Fibroblast of pulmonary artery (primary cell): ENCODE data around the gene EIF4A2.

ENCODE experiments used
- DNase-seq: peaks from one replicate; pipeline ENCODE4 v3.0.0-alpha.2; 2010; ENCODE audit warnings: low read depth
- H3K4me3 ChIP-seq: replicated peaks from 2 replicates; pipeline ENCODE4 v1.5.1; 2011; ENCODE audit warnings: low read depth, mild to moderate bottlenecking, control low read depth, low read length, moderate library complexity
- TF ChIP-seq, protein P1 (sequence below): IDR thresholded peaks from 2 replicates; pipeline ENCODE4 v1.5.1; 2011; ENCODE audit warnings: mild to moderate bottlenecking, control low read depth, low read length, inconsistent platforms; ENCODE audit errors: missing control alignments

Gene EIF4A2

DNA sequence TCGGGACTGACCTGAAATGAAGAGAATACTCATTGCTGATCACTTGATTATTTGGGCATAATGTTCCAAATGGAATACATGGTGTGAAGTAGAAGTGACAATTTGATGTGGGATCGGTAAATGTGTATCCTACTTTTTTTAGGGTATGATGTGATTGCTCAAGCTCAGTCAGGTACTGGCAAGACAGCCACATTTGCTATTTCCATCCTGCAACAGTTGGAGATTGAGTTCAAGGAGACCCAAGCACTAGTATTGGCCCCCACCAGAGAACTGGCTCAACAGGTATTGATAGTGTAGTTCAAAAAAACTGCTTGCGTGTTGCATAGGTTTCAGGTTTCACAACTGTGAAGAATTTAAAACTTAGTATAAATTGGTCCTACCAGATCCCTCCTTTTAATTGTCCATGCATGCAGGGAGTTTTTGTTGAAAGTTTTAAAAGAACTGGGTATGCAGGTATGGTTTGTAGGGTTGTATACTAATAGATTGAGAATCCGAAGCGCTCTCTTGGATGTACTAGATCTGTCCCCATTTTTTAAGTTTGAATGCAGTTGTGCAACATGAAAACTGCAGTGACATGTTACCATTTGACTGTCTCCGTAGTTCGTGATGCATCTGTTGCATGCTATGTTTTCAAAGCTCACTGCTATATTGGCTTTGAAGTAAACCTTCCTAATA, 1.6 kb downstream of the EIF4A2 start:
- H3K4me3 ChIP-seq = peak overlapping the region; percentile 99
- no peak for DNase-seq
- TF ChIP-seq, protein P1, sequence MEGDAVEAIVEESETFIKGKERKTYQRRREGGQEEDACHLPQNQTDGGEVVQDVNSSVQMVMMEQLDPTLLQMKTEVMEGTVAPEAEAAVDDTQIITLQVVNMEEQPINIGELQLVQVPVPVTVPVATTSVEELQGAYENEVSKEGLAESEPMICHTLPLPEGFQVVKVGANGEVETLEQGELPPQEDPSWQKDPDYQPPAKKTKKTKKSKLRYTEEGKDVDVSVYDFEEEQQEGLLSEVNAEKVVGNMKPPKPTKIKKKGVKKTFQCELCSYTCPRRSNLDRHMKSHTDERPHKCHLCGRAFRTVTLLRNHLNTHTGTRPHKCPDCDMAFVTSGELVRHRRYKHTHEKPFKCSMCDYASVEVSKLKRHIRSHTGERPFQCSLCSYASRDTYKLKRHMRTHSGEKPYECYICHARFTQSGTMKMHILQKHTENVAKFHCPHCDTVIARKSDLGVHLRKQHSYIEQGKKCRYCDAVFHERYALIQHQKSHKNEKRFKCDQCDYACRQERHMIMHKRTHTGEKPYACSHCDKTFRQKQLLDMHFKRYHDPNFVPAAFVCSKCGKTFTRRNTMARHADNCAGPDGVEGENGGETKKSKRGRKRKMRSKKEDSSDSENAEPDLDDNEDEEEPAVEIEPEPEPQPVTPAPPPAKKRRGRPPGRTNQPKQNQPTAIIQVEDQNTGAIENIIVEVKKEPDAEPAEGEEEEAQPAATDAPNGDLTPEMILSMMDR = no peak

DNA sequence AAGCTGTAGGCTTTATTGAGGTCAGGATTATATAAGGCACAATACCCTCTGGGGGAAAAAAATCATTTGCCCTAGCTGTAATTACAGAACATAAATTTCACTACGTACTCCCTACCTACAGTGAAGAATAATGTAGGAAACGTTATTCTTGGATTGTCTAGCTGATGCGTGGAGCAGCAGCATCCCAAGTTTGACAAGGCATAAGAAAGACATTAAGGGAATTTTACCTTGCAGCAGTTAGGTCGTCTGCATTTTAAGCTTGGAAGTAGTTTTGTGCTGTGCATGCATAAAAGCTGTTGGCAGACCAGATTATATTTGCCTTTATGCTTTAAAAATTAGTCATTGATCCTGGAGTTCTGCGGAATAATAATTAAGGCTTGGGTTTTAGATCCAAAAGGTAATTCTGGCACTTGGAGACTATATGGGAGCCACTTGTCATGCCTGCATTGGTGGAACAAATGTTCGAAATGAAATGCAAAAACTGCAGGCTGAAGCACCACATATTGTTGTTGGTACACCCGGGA, 2.2 kb downstream of the EIF4A2 start:
- DNase-seq = peak; percentile 3
- TF ChIP-seq, protein P1 = no peak
- peak overlapping the region; percentile 99 for H3K4me3 ChIP-seq

DNA sequence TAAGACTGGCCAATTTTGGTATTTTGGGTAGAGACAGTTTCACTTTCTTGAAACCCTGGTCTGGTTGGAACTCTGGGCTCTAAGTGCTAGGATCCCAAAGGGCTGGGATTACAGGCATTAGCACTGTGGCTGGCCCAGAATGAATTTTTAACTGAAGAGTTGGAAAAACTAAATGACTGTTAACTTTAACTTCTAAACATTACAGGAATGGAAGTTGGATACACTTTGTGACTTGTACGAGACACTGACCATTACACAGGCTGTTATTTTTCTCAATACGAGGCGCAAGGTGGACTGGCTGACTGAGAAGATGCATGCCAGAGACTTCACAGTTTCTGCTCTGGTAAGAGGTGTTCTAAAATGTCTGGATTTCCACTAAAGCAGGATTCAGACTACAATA, 3.5 kb downstream of the EIF4A2 start:
- no peak for DNase-seq
- peak overlapping the region; percentile 99 for H3K4me3 ChIP-seq
- TF ChIP-seq, protein P1 = no peak

DNA sequence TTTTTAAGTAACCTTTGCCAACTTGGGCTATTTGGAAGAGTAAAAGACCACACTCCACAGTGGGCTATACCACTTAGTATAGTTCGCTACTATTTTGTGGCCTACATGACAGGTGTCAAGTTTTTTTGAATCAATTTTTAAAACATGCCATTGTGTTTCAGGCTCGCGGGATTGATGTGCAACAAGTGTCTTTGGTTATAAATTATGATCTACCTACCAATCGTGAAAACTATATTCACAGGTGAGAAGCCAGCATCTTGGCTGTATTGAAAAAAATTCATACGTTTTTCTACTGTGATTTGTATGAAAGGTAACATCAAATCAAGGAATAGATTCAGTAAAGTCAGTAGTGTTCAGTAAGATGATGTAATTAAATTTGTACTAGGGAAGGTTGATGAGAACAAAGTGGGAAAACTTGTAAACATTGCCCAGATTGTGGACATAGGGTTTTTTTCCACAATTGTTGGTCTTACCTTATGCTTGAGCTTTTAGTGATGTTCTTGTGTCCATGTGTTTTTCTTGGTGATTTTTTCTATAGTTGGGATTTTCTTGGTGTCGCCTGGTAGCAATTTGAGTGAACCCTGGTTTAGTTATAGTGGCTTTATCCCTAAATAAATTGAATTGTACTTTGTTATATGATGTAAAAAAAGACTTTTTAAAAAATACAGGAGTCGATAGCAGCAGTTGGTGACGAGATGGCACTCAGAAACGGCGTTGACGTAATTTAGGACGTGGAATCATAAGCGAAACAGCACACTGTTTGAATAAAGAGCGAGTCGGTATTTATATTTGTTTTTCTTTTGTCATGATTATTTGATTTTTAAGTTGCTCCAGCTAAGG, 4.5 kb downstream of the EIF4A2 start:
- peak; percentile 8 for DNase-seq
- TF ChIP-seq, protein P1 = no peak
- no peak overlapping the region for H3K4me3 ChIP-seq

DNA sequence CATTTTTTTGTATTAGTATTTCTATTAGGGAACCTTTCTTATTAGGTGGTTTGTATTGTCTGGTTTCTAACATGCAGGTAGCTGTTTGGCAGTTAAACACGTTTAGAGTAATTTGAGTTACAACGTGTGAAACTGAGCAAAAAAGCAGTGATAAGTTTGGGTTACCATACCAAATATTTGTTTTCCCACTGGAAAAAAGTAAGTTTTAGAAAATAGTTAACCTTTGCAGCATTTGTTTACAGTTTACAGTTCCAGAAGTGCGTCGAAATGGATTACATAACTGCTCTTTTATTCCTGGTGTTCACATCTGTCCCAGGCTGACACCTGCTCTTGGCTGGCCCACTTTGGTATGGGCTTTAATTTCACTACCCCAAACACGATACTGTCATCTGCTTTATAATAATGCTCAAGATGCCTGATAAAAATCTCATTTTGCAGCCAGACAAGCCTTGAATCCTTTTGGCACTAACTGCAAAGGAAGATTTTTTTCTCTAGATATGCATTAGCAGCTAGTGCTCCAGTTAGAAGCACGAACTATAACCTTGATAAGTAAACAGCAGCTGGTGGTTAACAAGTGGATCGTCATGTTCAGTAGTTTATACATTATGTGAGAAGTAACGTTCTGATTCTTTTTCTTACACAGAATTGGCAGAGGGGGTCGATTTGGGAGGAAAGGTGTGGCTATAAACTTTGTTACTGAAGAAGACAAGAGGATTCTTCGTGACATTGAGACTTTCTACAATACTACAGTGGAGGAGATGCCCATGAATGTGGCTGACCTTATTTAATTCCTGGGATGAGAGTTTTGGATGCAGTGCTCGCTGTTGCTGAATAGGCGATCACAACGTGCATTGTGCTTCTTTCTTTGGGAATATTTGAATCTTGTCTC, 5.3 kb downstream of the EIF4A2 start:
- TF ChIP-seq, protein P1 = no peak
- no peak overlapping the region for H3K4me3 ChIP-seq
- peak; percentile 4 for DNase-seq

DNA sequence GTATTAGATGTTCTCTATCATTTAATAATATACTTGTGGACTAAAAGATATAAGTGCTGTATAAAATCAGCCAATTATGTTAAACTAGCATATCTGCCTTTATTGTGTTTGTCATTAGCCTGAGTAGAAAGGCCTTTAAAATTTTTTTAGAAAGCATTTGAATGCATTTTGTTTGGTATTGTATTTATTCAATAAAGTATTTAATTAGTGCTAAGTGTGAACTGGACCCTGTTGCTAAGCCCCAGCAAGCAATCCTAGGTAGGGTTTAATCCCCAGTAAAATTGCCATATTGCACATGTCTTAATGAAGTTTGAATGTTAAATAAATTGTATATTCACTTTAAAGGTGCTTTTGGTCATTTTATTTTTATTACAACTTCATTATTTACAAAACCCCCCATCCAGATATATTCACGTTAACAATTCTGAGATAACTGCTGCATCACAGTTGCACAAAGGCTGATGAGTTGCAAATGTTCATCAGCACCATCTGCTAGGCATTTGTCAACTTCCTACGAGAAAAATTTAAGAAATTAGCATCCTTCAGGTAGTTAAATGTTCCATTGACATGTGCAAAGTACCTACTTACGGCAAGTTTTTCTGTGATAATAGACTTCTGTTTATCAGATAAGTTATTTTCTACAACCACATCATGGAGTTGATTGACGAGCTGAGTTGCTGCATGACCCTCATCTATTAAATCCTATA, 6.3 kb downstream of the EIF4A2 start:
- no peak overlapping the region for H3K4me3 ChIP-seq
- DNase-seq = peak; percentile 34
- TF ChIP-seq, protein P1 = no peak
